Heart left ventricle (tissue), 16 donors: Measurements from ENCODE around the gene NIPAL3. TPM values are rescaled to one million over a fixed set of nuclear protein-coding genes. Genes with fewer than 3 reads are reported as not detected.

Experiments used
- ATAC-seq, 4 donors: fragments of 200-7000 bp; cut with Tn5 transposase; one replicate each; pipeline ENCODE4 v1.9.1; 2020 to 2022; ENCODE audit warnings: moderate library complexity in 4 of 4, mild to moderate bottlenecking in 3 of 4, moderate number of reproducible peaks in 1 of 4
- DNase-seq, 5 donors: peaks; one replicate each; pipeline ENCODE4 v3.0.0-alpha.2; 2020
- H3K27ac ChIP-seq, 12 donors: fragments of 200-600 bp; sonication (generic) in 4 of 12; one replicate each; pipeline versions ENCODE4 v1.5.0 to v1.8.0; 2016 to 2022; ENCODE audit warnings: mild to moderate bottlenecking in 2 of 12
- H3K27me3 ChIP-seq, 9 donors: fragments of 200-600 bp; sonication (generic) in 2 of 9; one replicate each; pipeline versions ENCODE4 v1.5.1 to v1.8.0; 2016 to 2022; ENCODE audit warnings: mild to moderate bottlenecking in 3 of 9
- H3K36me3 ChIP-seq, 9 donors: fragments of 200-600 bp; sonication (generic) in 2 of 9; one replicate each; pipeline versions ENCODE4 v1.5.0 to v1.8.0; 2018 to 2022; ENCODE audit warnings: mild to moderate bottlenecking in 2 of 9
- H3K4me1 ChIP-seq, 12 donors: fragments of 200-600 bp; sonication (generic) in 4 of 12; one replicate each; pipeline versions ENCODE4 v1.5.0 to v1.8.0; 2016 to 2022; ENCODE audit warnings: mild to moderate bottlenecking in 3 of 12
- H3K4me3 ChIP-seq, 12 donors: fragments of 200-600 bp; sonication (generic) in 4 of 12; one replicate each; pipeline versions ENCODE4 v1.5.0 to v1.8.0; 2017 to 2022; ENCODE audit warnings: mild to moderate bottlenecking in 9 of 12, moderate library complexity in 4 of 12
- H3K9me3 ChIP-seq, 12 donors: fragments of 200-600 bp; sonication (generic) in 4 of 12; one replicate each; pipeline versions ENCODE4 v1.5.0 to v1.8.0; 2016 to 2022; ENCODE audit warnings: mild to moderate bottlenecking in 1 of 12
- POLR2A ChIP-seq, 2 donors: fragments of 450-650 bp; IDR thresholded peaks; one replicate each; pipeline ENCODE4 v1.6.1; 2017; ENCODE audit warnings: antibody characterized with exemption in 2 of 2, mild to moderate bottlenecking in 2 of 2, moderate library complexity in 2 of 2
- WGBS, 4 donors: extraction: QIAGEN DNeasy Blood & Tissue Kit in 2 of 4; methylation state at CpG; one replicate each; pipeline versions ENCODE4 v1.1.5 to v1.1.7; 2013 to 2018; 5-methylcytosine and 5-hydroxymethylcytosine counted together
- intact Hi-C, 10 donors: fragments of 100-400 bp; cut with DNase I; formaldehyde crosslinking; loops; one replicate each; pipeline versions ENCODE4 v1.11.1 to v1.14.2; 2022
- polyA plus RNA-seq, 2 donors: library from polyadenylated mRNA; stranded (reverse); fragments of 200-250 nt; gene quantifications; one replicate each; pipeline ENCODE4 v1.2.3, GENCODE V29; 2013
- total RNA-seq, 9 donors: library from RNA; depleted of rRNA in 2 of 9; stranded (reverse); fragments of >200 nt in 2 of 9; fragmentation: NEBNext Ultra II Directional in 3 of 9; extraction: Animal tissue kit (Norgen Biotek cat#: 25700) in 3 of 9; gene quantifications; one replicate each; pipeline versions ENCODE4 v1.1.0 to v1.2.4, GENCODE V29; 2016 to 2023
- TF ChIP-seq, protein P1 (sequence below), 12 donors: fragments of 200-600 bp; sonication (generic) in 4 of 12; IDR thresholded peaks; one replicate each; pipeline versions ENCODE4 v1.5.0 to v1.8.0; 2018 to 2022; ENCODE audit warnings: antibody characterized with exemption in 12 of 12, mild to moderate bottlenecking in 5 of 12
- donor health status: ischemic (EF 13 %, LVEDD 7.1; RV severe dilation, severe dysfunction).
- donor health status: healthy with polysubstance abuse.
- donor health status: DM: no; HTN: yes; CAD: no.
- donor health status: DM: no; HTN: no; CAD: no.
- donor health status: ischemic (EF 25% LVEDD 6.9; RV normal size, moderate dysfunction).
- donor health status: ischemic (EF 25% LVEDD 5.7; RV mildly dilated, moderate dysfunction).
- donor health status: healthy.
- donor health status: DM: yes; HTN: yes; CAD: no.
- donor health status: ischemic (EF 35%, LVEDD 5.7; RV mildly dilated, moderate dysfunction).
- donor health status: nonischemic (EF 11% LVEDD 7.7; RV severe dilation, severe dysfunction).
- donor health status: DM: yes; HTN: yes; CAD: no.
- donor health status: PGD.
- donor health status: ischemic (EF 29% LVEDD 5.4; RV normal size, mild dysfunction).
- donor health status: nonischemic (EF 23%, LVEDD 6.1; RV moderate dilation, normal function).

The NIPAL3 gene
- total and polyA plus RNA-seq, 11 donors = 9.8 to 48.3 (median 27.8) TPM

DNA sequence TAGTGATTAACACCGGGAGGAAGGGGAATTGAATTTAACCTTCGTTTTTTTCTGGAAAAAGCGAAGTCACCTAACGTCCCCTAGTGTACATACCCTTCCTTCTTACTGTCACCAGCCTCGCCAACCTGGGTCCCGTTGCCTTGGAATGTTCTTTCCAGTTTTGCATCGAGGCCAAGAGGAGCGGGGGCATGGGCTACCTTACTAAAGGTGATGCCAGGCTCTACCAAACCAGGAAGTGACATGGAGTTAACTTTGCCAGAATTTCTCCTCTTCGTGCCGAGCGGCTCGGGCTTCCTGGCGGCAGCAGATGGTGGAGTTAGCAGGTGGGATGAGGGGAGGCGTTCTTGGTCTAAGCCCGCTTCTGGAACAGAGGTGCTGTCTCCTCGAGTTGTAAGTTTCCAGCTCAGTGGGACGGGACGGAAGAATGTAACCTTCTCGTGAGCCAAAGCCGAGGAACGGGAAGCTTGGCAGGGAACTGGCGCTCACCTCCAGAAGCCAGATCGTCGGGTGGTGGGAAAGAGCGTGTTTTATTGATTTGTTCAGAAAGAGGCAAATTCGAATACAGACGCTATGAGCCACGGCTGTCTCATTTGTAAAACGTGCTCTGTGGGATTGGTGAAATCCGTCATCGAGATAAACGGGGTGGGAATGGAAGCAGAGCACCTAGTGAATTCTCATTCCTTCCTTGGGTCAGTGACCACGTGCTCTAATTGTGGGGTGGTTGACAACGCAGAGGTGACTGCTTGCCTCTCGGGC is 486 bp downstream of the NIPAL3 start:
- ATAC-seq (peak in 2 of 4 donors; percentile 3 to 10), DNase-seq (peak in 1 of 5 donors; percentile 29)
- Histone ChIP-seq H3K27ac (peak overlapping the region in 7 of 12 donors; percentile 21 to 60 (median 47)), H3K4me1 (peaks cover 0 to 51% (median 23%) of the 10 kb centered on the region in 12 donors), H3K36me3 (peaks cover 0 to 19% (median 13%) of the 10 kb centered on the region in 9 donors), H3K27me3 (no peaks in the 10 kb centered on the region), H3K4me3 (peak overlapping the region; percentile 38 to 95 (median 72)), H3K9me3 (no peaks in the 10 kb centered on the region)
- intact Hi-C loops = loop anchor here in 8 of 10 donors (5.0 to 10.0 kb wide), 8 partner anchors 86 to 229 kb away; partner anchors contain the start of genes RCAN3 (in 6 of the 8) and SRRM1 (in 1 of the 8)
- WGBS, 4 donors = 4 to 12% (median 7%) methylated on average over 34 to 35 of the region's 35 CpGs
- TF ChIP-seq POLR2A (IDR thresholded peaks at IDR 0.05) = no peak
- TF ChIP-seq, protein P1, sequence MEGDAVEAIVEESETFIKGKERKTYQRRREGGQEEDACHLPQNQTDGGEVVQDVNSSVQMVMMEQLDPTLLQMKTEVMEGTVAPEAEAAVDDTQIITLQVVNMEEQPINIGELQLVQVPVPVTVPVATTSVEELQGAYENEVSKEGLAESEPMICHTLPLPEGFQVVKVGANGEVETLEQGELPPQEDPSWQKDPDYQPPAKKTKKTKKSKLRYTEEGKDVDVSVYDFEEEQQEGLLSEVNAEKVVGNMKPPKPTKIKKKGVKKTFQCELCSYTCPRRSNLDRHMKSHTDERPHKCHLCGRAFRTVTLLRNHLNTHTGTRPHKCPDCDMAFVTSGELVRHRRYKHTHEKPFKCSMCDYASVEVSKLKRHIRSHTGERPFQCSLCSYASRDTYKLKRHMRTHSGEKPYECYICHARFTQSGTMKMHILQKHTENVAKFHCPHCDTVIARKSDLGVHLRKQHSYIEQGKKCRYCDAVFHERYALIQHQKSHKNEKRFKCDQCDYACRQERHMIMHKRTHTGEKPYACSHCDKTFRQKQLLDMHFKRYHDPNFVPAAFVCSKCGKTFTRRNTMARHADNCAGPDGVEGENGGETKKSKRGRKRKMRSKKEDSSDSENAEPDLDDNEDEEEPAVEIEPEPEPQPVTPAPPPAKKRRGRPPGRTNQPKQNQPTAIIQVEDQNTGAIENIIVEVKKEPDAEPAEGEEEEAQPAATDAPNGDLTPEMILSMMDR (IDR thresholded peaks at IDR 0.05) = no peak

DNA sequence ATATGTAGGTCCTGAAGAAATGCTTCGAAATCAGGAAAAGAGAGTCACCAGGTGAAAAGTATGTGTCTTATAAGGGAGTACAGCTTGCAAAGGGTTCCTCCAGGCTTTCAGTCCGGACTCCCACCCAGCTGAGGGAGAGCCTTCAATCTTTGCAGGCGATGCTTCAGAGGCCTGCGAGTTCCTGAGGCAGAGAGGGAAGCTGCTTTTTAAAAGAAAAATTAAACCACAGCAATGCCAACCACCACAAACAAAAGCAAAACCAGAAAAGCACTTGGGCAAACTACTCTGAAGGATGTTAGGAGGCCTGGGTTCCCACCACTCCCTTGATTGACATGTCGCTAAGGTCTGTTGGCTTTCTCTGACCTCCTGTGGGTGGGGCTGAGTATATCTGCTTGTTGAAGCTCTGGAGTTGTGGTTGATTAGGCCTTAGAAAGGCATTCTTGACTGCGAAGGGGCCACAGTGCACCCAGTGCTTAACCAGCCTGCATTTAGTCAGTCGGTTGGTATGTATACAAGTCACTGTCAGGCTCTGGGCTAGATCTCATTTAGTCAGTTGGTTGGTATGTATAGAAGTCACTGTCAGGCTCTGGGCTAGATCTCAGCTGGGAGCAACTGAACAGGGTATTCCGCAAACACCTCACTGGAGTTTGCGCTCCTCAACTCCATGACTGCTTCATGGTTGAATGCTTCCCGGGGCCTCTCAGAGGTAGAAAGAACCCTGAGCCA is 1.2 kb downstream of the NIPAL3 start:
- no peaks in the 10 kb centered on the region for H3K27me3 ChIP-seq
- no peak for TF ChIP-seq POLR2A (IDR thresholded peaks at IDR 0.05)
- TF ChIP-seq, protein P1 (IDR thresholded peaks at IDR 0.05) = no peak
- peak overlapping the region in 2 of 12 donors; percentile 21 to 60 for H3K27ac ChIP-seq
- no peak for DNase-seq
- WGBS, 4 donors = 68 to 88% (median 72%) methylated on average over 10 of the region's 10 CpGs
- intact Hi-C loops = loop anchor here in 8 of 10 donors (5.0 to 10.0 kb wide), 8 partner anchors 85 to 228 kb away; partner anchors contain the start of genes RCAN3 (in 6 of the 8) and SRRM1 (in 1 of the 8)
- no peaks in the 10 kb centered on the region for H3K9me3 ChIP-seq
- H3K4me1 ChIP-seq = peaks cover 0 to 51% (median 23%) of the 10 kb centered on the region in 12 donors
- ATAC-seq = no peak
- H3K4me3 ChIP-seq = peak overlapping the region in 11 of 12 donors; percentile 52 to 95 (median 74)
- H3K36me3 ChIP-seq = peaks cover 0 to 27% (median 13%) of the 10 kb centered on the region in 9 donors

DNA sequence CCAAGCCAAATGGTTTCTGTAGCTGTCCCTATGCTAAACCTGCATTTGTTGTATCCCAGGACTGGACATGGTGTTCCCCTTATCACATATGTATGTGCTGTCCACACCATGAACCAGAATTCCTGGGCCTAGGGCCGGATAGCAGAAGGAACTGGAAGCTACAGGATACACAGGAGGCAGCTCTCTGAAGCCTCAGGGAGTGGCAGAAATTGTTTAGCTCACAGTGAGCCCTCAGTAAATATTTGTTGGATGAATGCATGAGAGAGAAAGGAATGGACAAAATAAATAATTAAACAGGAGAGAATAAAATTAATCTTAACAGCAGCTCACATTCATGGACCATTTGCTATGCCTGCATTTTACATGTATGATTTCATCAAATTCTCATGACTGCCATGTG is 2.1 kb downstream of the NIPAL3 start:
- WGBS, 4 donors = 66 to 87% (median 80%) methylated on average over 1 of the region's 1 CpG
- intact Hi-C loops = loop anchor here in 8 of 10 donors (5.0 to 10.0 kb wide), 8 partner anchors 85 to 227 kb away; partner anchors contain the start of genes RCAN3 (in 6 of the 8) and SRRM1 (in 1 of the 8)

More for the DNA sequence above, 2.1 kb downstream of the NIPAL3 start:
- no peak for TF ChIP-seq POLR2A (IDR thresholded peaks at IDR 0.05)
- TF ChIP-seq, protein P1 (IDR thresholded peaks at IDR 0.05) = no peak
- H3K4me3 ChIP-seq = no peak overlapping the region
- no peaks in the 10 kb centered on the region for H3K9me3 ChIP-seq
- ATAC-seq (no peak), DNase-seq (no peak)
- H3K27me3 ChIP-seq = no peaks in the 10 kb centered on the region
- peaks cover 0 to 48% (median 21%) of the 10 kb centered on the region in 12 donors for H3K4me1 ChIP-seq
- H3K27ac ChIP-seq = no peak overlapping the region
- peaks cover 0 to 35% (median 19%) of the 10 kb centered on the region in 9 donors for H3K36me3 ChIP-seq
